HG03097 (cell line): ENCODE data around the gene CAMK1.

ENCODE experiments used
- ATAC-seq: cut with Tn5 transposase; IDR thresholded peaks from one replicate; pipeline ENCODE4 v1.9.1; 2021; ENCODE audit not compliant: unreplicated experiment, low FRiP score

CAMK1 gene

DNA sequence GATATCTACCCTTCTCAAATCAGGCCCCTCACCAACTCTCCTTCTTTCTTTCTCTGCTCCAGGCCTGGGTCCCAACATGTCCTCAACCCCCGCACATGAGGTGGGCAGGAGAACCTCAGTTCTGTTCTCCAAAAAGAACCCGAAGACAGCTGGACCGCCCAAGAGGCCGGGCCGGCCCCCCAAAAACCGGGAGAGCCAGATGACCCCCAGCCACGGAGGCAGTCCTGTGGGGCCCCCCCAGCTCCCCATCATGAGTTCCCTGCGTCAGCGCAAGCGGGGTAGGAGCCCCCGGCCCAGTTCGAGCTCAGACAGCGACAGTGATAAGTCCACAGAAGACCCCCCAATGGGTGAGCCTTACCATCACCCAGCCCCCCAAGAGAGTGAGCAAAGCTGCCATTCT, 25.6 kb downstream of the CAMK1 start:
- ATAC-seq, result no peak

DNA sequence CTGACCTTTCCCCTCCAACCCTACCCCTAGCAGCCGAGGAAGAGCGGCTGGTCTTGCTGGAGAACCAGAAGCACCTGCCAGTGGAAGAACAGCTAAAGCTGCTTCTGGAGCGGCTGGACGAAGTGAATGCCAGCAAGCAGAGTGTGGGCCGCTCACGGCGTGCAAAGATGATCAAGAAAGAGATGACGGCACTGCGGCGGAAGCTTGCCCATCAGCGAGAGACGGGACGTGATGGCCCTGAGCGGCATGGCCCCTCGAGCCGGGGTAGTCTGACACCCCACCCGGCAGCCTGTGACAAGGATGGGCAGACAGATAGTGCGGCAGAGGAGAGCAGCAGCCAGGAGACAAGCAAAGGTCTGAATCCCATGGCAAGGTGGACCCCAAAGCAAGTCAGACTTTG, 26.2 kb downstream of the CAMK1 start:
- ATAC-seq, result no peak

GRCh38 chr3:9742560-9742959, 27.2 kb downstream of the CAMK1 start:
- no peak for ATAC-seq

GRCh38 chr3:9739181-9739580, 30.6 kb downstream of the CAMK1 start:
- no peak for ATAC-seq

GRCh38 chr3:9736831-9737230, 32.9 kb downstream of the CAMK1 start:
- no peak for ATAC-seq

DNA sequence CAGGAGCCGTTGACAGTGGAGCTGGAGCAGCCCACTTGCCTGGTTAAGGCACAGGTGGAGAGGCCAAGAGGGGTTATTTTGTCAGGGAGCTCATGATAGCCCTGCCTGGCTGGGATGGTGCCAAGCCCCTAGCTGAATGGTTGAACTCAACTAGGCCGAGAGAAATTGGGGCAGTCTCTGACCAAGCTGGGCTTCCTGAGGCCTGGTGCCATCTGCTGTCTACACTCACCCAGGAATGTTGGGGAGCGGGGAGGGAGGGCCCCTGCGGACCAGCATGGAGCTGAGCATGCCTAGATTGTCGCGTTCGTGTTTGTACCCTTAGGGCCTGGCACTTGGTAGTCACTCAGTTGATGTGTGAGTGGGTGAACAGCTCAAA, 37.0 kb downstream of the CAMK1 start:
- no peak for ATAC-seq

- peak; percentile 6 for ATAC-seq
These were observed 37.5 kb downstream of the CAMK1 start for GRCh38 chr3:9732080-9732739.

DNA sequence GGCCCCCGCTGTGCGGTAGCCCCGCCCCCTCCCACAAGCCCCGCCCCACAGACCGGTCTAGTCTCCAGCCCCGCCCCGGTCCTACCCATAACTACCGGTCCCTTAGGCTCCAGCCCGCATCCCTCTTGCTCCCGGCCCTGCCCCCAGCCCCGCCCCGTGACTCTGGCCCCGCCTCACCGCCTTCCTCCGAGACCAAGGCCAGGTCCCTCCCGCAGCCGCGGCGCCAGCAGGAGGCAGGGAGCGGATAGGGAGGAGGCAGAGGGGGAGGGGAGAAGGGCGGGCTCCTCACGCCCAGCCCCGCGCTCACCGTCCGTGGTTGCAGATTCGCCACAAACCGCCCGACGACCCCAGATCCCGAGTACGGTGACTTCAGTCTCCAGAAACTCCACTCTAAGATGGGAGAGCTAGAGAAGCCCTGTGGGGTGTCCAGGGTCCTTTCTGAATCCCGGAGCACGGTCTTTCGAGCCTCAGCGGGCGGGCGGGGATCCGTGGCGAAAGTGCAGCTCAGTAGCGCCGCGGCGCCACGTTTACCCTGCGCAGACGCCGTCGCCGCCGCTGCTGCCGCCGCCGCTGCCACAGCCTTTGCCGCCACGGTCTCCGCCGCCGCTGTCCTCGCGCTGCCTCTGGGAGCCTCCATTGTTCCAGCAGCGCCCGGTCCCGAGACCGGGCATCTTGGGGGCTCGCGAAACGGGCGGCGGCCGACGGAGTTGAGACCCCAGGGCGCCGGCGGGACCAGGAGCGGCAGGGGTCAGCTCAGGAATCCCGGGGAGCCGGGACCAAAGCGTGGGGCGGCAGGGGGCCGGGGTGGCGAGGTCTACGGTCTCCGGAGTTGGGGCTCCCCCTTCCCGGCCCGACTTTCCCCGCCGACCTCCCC, 38.3 kb downstream of the CAMK1 start, which contains the start of gene BRPF1:
Gene BRPF1, plus strand, starts transcription at position 530 of the 874 bp plus-strand sequence. CDS start 2,406 bp downstream, outside the sequence.
- peak; percentile 83 for ATAC-seq

DNA sequence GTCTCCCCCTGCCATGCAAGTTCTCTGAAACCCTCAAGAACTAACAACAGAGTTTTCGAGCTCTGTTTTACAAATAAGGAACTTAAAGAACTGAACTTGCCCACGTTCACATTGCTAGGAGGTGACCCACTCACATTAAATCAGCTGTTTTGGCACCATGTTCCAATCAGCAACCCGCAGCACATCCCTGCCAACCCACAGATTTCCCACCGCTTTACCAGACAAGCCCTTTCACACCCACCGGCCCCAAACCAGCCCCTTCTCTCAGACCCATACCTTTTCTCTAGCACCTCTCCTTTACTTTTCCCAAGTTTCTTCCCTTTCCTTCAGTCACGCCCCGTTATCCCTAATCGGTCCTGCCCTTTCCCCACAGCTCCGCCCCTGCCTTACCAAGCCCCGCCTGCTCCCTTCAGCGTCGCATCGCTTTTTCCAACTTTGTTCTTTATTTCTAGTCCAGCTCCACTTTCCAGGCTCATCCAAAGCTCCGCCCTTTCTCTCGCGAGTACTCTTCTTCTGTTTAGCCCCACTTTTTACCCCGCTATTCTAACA, 39.0 kb downstream of the CAMK1 start:
- ATAC-seq, result peak; percentile 35

DNA sequence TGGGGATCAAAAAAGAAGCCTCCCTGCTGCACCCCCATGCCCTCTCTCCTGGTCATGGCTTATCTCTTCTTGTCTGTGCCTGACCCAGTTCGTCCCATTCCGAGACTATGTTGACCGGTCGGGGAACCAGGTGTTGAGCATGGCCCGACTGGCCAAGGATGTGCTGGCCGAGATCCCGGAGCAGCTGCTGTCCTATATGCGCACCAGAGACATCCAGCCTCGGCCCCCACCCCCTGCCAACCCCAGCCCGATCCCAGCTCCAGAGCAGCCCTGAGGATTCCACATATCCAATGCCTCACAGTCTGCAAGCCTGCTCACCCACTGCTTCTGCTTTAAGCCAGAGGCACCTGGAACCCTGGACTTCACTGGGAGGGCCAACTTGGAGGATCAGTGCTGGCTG, 40.3 kb downstream of the CAMK1 start:
- ATAC-seq, result no peak

GRCh38 chr3:9727743-9728142, 42.0 kb downstream of the CAMK1 start:
- no peak for ATAC-seq

- ATAC-seq, result no peak
These were observed 42.6 kb downstream of the CAMK1 start for GRCh38 chr3:9727041-9727595.

- no peak for ATAC-seq
These were observed 43.8 kb downstream of the CAMK1 start for GRCh38 chr3:9725775-9726515.

GRCh38 chr3:9721700-9722060, 48.1 kb downstream of the CAMK1 start:
- ATAC-seq, result no peak

DNA sequence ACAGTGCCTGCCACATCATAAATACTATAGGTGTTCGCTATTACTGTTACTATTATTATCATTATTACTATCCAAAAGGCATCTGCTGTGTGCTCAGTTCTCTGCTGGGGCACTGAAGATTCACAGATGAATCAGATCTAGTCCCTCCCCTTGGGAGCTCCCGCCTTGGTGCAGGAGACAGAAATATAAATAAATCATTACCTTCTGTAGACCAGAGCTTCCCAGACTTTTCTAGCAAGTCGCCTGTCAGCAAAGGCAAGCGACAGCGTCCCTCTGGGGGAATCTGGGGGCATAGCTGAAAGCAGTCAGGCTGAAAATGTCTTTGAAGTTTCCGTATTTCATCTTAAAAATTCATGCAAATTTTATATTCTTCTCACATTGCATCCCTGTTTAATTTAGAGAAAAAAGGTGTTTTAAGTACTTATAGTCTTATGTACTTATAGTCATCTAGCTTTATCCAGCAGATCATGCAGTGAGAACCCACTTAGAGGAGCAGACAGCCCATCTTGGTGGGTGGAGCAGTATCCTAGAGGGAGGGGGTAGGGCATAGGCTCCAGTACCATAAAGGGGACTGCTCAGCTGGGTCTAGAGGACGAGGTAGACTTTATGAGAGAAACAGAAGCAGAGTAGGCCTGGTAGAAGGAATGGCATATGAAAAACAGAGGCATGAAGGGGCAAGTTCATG, 48.6 kb downstream of the CAMK1 start:
- ATAC-seq, result no peak

- no peak for ATAC-seq
These were observed 51.6 kb downstream of the CAMK1 start for GRCh38 chr3:9718118-9718517.

DNA sequence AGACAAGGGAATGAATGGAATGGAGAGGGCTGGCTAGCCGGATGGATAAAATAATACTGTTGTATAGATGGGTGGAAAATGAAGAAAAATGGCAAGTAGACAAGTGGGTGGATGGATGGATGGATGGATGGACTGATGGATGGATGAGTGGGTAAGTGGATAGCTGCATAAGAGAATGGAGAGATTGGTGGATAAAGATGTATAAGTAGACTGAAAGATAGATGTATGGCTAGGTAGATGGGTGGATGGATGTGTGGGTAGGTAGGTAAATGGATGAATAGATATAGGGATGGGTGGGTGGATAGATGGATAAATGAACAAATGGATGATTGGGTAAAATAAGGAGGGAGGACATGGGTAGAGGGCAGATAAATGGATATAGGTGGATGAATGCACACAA, 52.2 kb downstream of the CAMK1 start:
- no peak for ATAC-seq

GRCh38 chr3:9716801-9717555, 52.8 kb downstream of the CAMK1 start:
- ATAC-seq, result no peak

DNA sequence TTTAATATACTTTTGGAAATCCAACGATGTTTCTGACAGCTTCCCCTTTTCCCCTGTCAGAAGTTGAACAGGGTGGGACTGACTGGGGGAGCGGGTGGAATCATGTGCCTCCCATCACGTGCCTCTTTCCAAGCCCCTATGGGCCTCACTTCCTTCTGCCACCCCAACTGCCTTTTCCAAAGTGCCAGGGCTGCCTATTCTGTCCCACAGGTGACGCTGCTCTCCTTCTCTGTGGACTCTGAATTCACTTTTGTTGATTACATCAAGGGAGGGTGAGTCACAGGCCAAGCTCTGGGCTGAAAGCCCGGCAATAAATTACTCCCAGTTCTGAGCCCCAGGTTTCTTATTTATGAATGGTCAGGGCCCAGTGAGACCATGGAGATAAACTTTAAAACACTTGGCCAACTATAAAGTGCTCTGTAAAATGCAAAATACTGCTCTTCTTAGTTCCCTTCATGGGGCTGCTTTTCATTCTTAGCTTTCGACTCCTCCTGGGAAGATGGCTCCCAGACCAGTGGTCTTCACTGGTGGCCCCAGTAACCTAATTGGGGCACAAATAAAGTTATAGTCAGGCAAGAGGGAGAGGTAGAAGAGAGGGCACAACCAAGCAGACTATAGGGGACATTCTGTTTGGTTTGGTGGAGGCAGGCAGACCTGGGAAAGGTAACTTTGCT, 53.8 kb downstream of the CAMK1 start:
- ATAC-seq, result no peak
